Measurements from ENCODE around the gene CD82. TPM values are rescaled to one million over a fixed set of nuclear protein-coding genes. Genes with fewer than 3 reads are reported as not detected.

The CD82 gene
- total and polyA plus RNA-seq, 2 experiments from 2014 or later, result 4.8 to 6.0 TPM

DNA sequence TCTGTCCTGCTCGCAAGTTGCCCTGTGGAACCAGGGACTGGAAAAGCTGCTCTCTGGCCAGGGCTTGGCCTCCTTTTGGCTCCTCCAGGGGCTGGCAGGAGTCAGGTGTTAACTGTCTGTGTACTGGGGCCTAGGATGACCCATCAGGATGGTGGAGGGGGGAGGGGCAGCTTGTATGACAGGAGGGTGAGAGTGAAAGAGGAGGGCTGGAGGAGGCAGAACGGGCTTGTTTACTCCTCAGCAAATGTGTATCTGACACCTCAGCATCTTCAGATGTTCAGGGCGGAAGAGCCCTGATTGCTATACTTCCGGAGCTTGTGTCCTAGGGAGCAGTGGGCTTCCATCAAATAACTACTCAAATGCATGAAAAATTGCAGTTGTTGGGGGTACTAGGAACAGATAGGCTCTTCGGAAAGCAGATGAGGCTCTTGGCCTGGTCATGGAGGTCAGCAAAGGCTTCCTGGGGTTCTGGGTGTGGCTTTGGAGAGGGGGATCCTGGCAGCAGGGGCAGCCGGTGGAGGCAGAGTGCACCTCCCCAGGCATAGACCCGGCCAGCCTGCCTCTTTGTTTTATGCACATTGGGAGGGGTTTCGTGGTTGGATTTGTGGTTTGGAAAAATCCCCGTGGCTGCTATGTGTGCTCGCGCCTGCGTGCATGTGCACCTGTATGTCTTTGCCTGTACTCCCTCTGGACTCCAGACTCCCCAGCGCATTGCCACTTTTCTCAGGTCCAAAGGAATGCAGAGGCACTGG lies 31.2 kb downstream of the CD82 start:
- peaks cover 8% of the 10 kb centered on the region; the same call in 1 of the 2 replicates for H3K4me1 ChIP-seq (ENCODE audit: insufficient read depth)

DNA sequence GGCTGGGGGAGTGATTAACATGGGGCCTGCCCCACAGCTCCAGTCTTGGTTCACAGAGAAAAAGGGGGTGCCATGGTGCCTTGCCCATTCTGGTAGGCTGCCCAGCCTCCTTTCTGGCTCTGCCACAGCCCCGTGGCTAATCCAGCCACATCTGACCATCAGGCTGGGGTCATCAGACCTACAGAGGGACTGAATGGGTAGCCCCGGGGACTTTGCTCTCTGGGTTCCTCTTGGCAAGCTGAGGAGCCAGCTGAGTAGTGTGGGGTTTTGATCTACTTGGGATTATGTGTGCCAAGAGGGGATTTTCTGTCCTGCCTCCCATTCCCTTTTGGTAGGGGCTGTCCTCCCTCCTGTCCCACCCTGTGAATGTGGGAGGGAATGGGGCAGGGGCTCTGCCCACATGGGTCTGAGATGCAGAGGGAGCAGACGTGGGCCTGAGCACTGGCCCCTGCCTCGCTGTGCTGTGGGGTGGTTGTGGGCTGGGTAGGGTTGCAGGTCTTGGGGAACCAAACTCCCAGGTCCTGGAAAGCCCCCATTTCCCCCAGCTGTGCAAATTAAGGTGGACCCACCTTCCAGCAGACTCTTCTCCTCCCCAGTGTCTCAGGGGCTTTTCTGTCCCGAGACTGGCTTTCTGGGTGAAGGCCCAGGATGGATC lies 32.0 kb downstream of the CD82 start:
- Histone ChIP-seq H3K9ac (no peak overlapping the region), H3K9me3 (ENCODE audit: low read depth) (no peaks in the 10 kb centered on the region), H3F3A (ENCODE audit: insufficient read depth) (peaks cover 5% of the 10 kb centered on the region; the same call in 1 of the 2 replicates), H3K36me3 (ENCODE audit: low read depth) (no peaks in the 10 kb centered on the region), H3K4me3 (no peak overlapping the region), H3K9me2 (ENCODE audit: insufficient read depth) (no peaks in the 10 kb centered on the region), H4K20me1 (ENCODE audit: insufficient read depth) (no peaks in the 10 kb centered on the region), H3K79me2 (ENCODE audit: insufficient read depth) (no peaks in the 10 kb centered on the region), H3K27ac (no peak overlapping the region), H3K27me3 (replicated peaks; ENCODE audit: insufficient read depth) (no peaks in the 10 kb centered on the region), H3K4me2 (ENCODE audit: unreplicated experiment) (no peak overlapping the region), H2AFZ (no peak overlapping the region), H3K4me1 (ENCODE audit: insufficient read depth) (peaks cover 2% of the 10 kb centered on the region; the same call in 1 of the 2 replicates)
- in situ Hi-C loops (cut with MboI), result no loop called here
- WGBS, 2 experiments (ENCODE audit: low coverage in 1 of 2, low lambda C conversion rate in 2 of 2, missing lambda C conversion rate in 2 of 2), result 90 to 91% methylated on average over 5 of the region's 5 CpGs
- no peak for DNase-seq
- TF ChIP-seq EZH2phosphoT487 (IDR thresholded peaks at IDR 0.05; ENCODE audit: insufficient read depth, low read depth), result no peak
- TF ChIP-seq EZH2 (IDR thresholded peaks at IDR 0.05; ENCODE audit: insufficient read depth, poor library complexity, severe bottlenecking), result no peak

More for the DNA sequence above, 31.2 kb downstream of the CD82 start:
- no peak overlapping the region for H3K4me2 ChIP-seq (ENCODE audit: unreplicated experiment)
- no peak for TF ChIP-seq EZH2phosphoT487 (IDR thresholded peaks at IDR 0.05; ENCODE audit: insufficient read depth, low read depth)
- no peaks in the 10 kb centered on the region for H3K9me3 ChIP-seq (ENCODE audit: low read depth)
- H3K79me2 ChIP-seq (ENCODE audit: insufficient read depth), result no peaks in the 10 kb centered on the region
- no peak overlapping the region for H3K27ac ChIP-seq
- H4K20me1 ChIP-seq (ENCODE audit: insufficient read depth), result no peaks in the 10 kb centered on the region
- H3K36me3 ChIP-seq (ENCODE audit: low read depth), result no peaks in the 10 kb centered on the region
- peaks cover 8% of the 10 kb centered on the region for H3F3A ChIP-seq (ENCODE audit: insufficient read depth)
- no peak overlapping the region for H3K4me3 ChIP-seq
- peak; percentile 28 for DNase-seq
- in situ Hi-C loops (cut with MboI), result no loop called here
- WGBS, 2 experiments (ENCODE audit: low coverage in 1 of 2, low lambda C conversion rate in 2 of 2, missing lambda C conversion rate in 2 of 2), result 66 to 70% methylated on average over 13 of the region's 13 CpGs
- no peaks in the 10 kb centered on the region for H3K9me2 ChIP-seq (ENCODE audit: insufficient read depth)
- H3K9ac ChIP-seq, result no peak overlapping the region
- no peaks in the 10 kb centered on the region for H3K27me3 ChIP-seq (replicated peaks; ENCODE audit: insufficient read depth)
- H2AFZ ChIP-seq, result no peak overlapping the region

DNA sequence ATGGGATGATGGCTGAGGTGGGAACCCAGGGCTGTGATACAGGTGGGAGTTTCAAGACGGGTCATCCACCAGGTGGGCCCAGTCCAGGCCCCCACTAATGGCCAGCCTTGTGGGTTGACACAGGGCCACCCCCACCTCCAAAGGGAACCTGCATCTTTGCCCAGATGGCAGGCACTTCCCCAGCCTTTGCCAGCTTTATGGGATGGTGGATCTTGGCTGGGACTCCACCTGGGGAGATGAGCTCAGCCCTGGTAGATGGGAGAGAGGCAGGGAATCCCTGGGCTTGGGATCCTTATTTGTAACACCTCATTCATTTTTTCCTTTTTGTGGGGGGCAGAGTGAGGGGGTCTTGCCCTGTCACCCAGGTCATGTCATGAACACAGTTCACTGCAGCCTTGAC lies 33.4 kb downstream of the CD82 start:
- no peaks in the 10 kb centered on the region for H3K9me2 ChIP-seq (ENCODE audit: insufficient read depth)
- 67 to 90% methylated on average over 1 of the region's 1 CpG for WGBS, 2 experiments (ENCODE audit: low coverage in 1 of 2, low lambda C conversion rate in 2 of 2, missing lambda C conversion rate in 2 of 2)
- no peak overlapping the region for H3K27ac ChIP-seq
- H3K4me1 ChIP-seq (ENCODE audit: insufficient read depth), result no peaks in the 10 kb centered on the region
- H3K9ac ChIP-seq, result no peak overlapping the region
- H3K36me3 ChIP-seq (ENCODE audit: low read depth), result no peaks in the 10 kb centered on the region
- H3K4me3 ChIP-seq, result no peak overlapping the region
- H3F3A ChIP-seq (ENCODE audit: insufficient read depth), result no peaks in the 10 kb centered on the region
- no peak overlapping the region for H2AFZ ChIP-seq
- H3K27me3 ChIP-seq (replicated peaks; ENCODE audit: insufficient read depth), result no peaks in the 10 kb centered on the region
- in situ Hi-C loops (cut with MboI), result no loop called here
- no peaks in the 10 kb centered on the region for H4K20me1 ChIP-seq (ENCODE audit: insufficient read depth)
- H3K79me2 ChIP-seq (ENCODE audit: insufficient read depth), result no peaks in the 10 kb centered on the region
- H3K9me3 ChIP-seq (ENCODE audit: low read depth), result no peaks in the 10 kb centered on the region
- DNase-seq, result no peak
- no peak for TF ChIP-seq EZH2phosphoT487 (IDR thresholded peaks at IDR 0.05; ENCODE audit: insufficient read depth, low read depth)
- no peak for TF ChIP-seq EZH2 (IDR thresholded peaks at IDR 0.05; ENCODE audit: insufficient read depth, poor library complexity, severe bottlenecking)
- no peak overlapping the region for H3K4me2 ChIP-seq (ENCODE audit: unreplicated experiment)

DNA sequence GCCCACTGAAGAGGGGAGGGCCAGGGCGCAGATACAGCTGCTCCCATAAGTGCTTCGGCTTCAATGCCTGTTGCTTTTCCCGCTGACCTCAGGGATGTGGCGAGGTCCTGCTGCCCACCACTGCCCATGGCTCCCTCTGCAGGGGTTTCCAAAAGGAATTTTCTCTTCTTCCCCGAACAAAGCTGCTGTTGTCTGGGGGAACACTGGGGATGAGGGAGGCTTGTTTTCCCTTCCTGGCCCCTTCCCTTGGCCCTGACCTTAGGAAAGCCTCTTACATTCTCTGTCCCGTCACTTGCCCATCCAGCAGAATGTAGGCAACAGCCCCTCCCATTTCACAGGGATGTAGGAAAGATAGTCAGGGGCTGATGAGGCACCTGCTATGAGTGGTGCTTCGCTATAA lies 34.8 kb downstream of the CD82 start:
- no peak overlapping the region for H3K27ac ChIP-seq
- WGBS, 2 experiments (ENCODE audit: low coverage in 1 of 2, low lambda C conversion rate in 2 of 2, missing lambda C conversion rate in 2 of 2), result 93 to 94% methylated on average over 7 of the region's 7 CpGs

More for the DNA sequence above, 34.8 kb downstream of the CD82 start:
- no peaks in the 10 kb centered on the region for H3F3A ChIP-seq (ENCODE audit: insufficient read depth)
- no peak overlapping the region for H2AFZ ChIP-seq
- no peaks in the 10 kb centered on the region for H3K9me2 ChIP-seq (ENCODE audit: insufficient read depth)
- H4K20me1 ChIP-seq (ENCODE audit: insufficient read depth), result no peaks in the 10 kb centered on the region
- no peak overlapping the region for H3K4me3 ChIP-seq
- H3K9me3 ChIP-seq (ENCODE audit: low read depth), result no peaks in the 10 kb centered on the region
- H3K4me2 ChIP-seq (ENCODE audit: unreplicated experiment), result no peak overlapping the region
- H3K79me2 ChIP-seq (ENCODE audit: insufficient read depth), result no peaks in the 10 kb centered on the region
- H3K9ac ChIP-seq, result no peak overlapping the region
- TF ChIP-seq EZH2phosphoT487 (IDR thresholded peaks at IDR 0.05; ENCODE audit: insufficient read depth, low read depth) (no peak), EZH2 (IDR thresholded peaks at IDR 0.05; ENCODE audit: insufficient read depth, poor library complexity, severe bottlenecking) (no peak)
- H3K36me3 ChIP-seq (ENCODE audit: low read depth), result no peaks in the 10 kb centered on the region
- in situ Hi-C loops (cut with MboI), result no loop called here
- DNase-seq, result no peak
- H3K27me3 ChIP-seq (replicated peaks; ENCODE audit: insufficient read depth), result no peaks in the 10 kb centered on the region
- no peaks in the 10 kb centered on the region for H3K4me1 ChIP-seq (ENCODE audit: insufficient read depth)

All from GM23248 (cell line).